Upper lobe of left lung (tissue), 4 donors: ENCODE results near the gene HOOK1.

Experiments used
- EP300 ChIP-seq, 4 donors: sonication (generic); formaldehyde crosslinking; IDR thresholded peaks; one replicate each; pipeline ENCODE4 v1.5.1; 2017; ENCODE audit warnings: antibody characterized with exemption in 4 of 4, control low read depth in 2 of 4
- POLR2A ChIP-seq, 4 donors: fragments of 450-650 bp; IDR thresholded peaks; one replicate each; pipeline ENCODE4 v1.5.1; 2016 to 2017; ENCODE audit warnings: antibody characterized with exemption in 4 of 4, mild to moderate bottlenecking in 2 of 4

- TF ChIP-seq POLR2A (IDR thresholded peaks at IDR 0.05) (no peak), EP300 (IDR thresholded peaks at IDR 0.05) (no peak)
Observed at GRCh38 chr1:59885160-59885832, 70.5 kb downstream of the HOOK1 start.
